ENCODE results near the gene CDH13. TPM values are rescaled to one million over a fixed set of nuclear protein-coding genes. Genes with fewer than 3 reads are reported as not detected.

The CDH13 gene
- total RNA-seq, 1 experiment from 2014 or later = 0.56 TPM

DNA sequence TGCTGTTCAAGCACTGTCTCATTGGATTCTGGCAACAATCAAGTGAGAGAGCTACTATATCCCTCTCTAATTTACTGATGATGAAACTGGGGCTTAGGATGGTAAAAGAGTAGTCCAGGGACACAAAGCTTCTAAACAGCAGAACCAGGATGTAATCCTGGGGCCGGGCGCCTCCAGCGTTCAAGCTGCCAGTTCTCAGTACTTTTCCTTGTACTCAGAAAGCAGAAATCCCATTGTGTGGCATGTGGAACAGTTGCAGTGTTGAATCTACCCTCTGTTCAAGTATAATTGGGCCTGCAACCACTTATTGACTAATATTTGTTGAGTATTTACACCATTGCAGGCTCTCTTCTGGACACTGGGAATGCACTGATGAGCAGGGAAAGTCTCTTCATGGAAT, 14.5 kb upstream of the CDH13 start:
- no peak overlapping the region for H3K9ac ChIP-seq (ENCODE audit: low read length)
- no peaks in the 10 kb centered on the region for H4K20me1 ChIP-seq (ENCODE audit: insufficient read depth, low read depth, low read length)
- H3K27ac ChIP-seq (ENCODE audit: low read length) = no peak overlapping the region
- DNase-seq = no peak
- H3K9me3 ChIP-seq (ENCODE audit: low read length) = no peaks in the 10 kb centered on the region
- H3K36me3 ChIP-seq (ENCODE audit: insufficient read depth, low read length) = no peaks in the 10 kb centered on the region
- no peaks in the 10 kb centered on the region for H3K4me1 ChIP-seq (ENCODE audit: low read length)
- no peaks in the 10 kb centered on the region for H3K9me2 ChIP-seq (replicated peaks; ENCODE audit: insufficient read depth, low read length)
- no peak overlapping the region for H3K4me3 ChIP-seq (ENCODE audit: low read length)
- H3K79me2 ChIP-seq (ENCODE audit: low read length) = no peaks in the 10 kb centered on the region
- no peak overlapping the region for H3K4me2 ChIP-seq (ENCODE audit: low read depth, low read length, poor library complexity, severe bottlenecking)
- H2AFZ ChIP-seq (ENCODE audit: low read length) = no peak overlapping the region
- H3K27me3 ChIP-seq (ENCODE audit: low read length) = no peaks in the 10 kb centered on the region

DNA sequence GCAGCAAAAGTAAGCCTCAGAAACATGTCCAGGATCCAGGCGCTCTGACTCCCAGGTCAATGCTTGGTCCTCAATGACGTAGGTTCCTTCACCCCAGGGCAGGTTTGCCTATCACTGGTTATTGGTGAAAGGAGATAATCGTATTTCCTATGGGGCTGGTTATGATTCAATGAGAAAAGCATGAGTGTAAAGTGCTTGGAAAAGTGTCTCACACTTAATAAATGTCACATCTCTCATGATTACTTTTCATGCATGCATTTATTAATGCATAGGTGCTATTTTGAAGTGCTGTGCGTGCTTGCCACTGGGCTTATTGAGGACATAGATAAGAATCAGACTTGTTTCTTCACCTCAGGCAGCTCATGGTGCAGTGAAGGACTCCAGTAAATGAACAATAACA, 10.4 kb upstream of the CDH13 start:
- H3K4me2 ChIP-seq (ENCODE audit: low read depth, low read length, poor library complexity, severe bottlenecking) = no peak overlapping the region
- H3K4me1 ChIP-seq (ENCODE audit: low read length) = no peaks in the 10 kb centered on the region
- no peak for DNase-seq

DNA sequence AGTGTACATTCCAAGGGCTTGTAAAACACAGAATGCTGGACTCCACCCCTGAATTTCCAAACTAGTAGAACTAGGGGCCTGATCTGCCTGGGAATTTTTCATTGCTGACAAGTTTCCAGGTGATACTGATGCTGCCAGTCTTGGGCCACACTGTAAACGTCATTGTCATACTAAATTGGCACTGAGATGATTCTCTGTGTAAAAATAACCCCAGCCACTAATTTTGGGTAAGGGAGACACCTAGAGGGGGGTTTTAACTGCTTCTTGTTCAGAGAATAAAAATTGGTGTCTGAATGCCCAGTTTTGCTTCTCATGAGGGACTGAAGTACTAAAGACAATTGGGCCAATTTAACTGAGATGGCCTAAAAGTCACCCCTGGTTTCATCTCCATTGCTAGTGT, 5.0 kb upstream of the CDH13 start:
- DNase-seq = peak; percentile 52
- Histone ChIP-seq H3K9me2 (replicated peaks; ENCODE audit: insufficient read depth, low read length) (no peaks in the 10 kb centered on the region), H3K4me1 (ENCODE audit: low read length) (no peaks in the 10 kb centered on the region), H2AFZ (ENCODE audit: low read length) (no peak overlapping the region), H3K9ac (ENCODE audit: low read length) (no peak overlapping the region), H3K36me3 (ENCODE audit: insufficient read depth, low read length) (no peaks in the 10 kb centered on the region), H3K27ac (ENCODE audit: low read length) (no peak overlapping the region), H4K20me1 (ENCODE audit: insufficient read depth, low read depth, low read length) (no peaks in the 10 kb centered on the region), H3K79me2 (ENCODE audit: low read length) (no peaks in the 10 kb centered on the region), H3K4me3 (ENCODE audit: low read length) (no peak overlapping the region), H3K4me2 (ENCODE audit: low read depth, low read length, poor library complexity, severe bottlenecking) (no peak overlapping the region), H3K9me3 (ENCODE audit: low read length) (no peaks in the 10 kb centered on the region), H3K27me3 (ENCODE audit: low read length) (no peaks in the 10 kb centered on the region)

More for the DNA sequence above, 10.4 kb upstream of the CDH13 start:
- no peaks in the 10 kb centered on the region for H4K20me1 ChIP-seq (ENCODE audit: insufficient read depth, low read depth, low read length)
- no peak overlapping the region for H3K9ac ChIP-seq (ENCODE audit: low read length)
- no peak overlapping the region for H3K4me3 ChIP-seq (ENCODE audit: low read length)
- no peaks in the 10 kb centered on the region for H3K9me3 ChIP-seq (ENCODE audit: low read length)
- H2AFZ ChIP-seq (ENCODE audit: low read length) = no peak overlapping the region
- H3K36me3 ChIP-seq (ENCODE audit: insufficient read depth, low read length) = no peaks in the 10 kb centered on the region
- H3K9me2 ChIP-seq (replicated peaks; ENCODE audit: insufficient read depth, low read length) = no peaks in the 10 kb centered on the region
- H3K27me3 ChIP-seq (ENCODE audit: low read length) = no peaks in the 10 kb centered on the region
- no peaks in the 10 kb centered on the region for H3K79me2 ChIP-seq (ENCODE audit: low read length)
- no peak overlapping the region for H3K27ac ChIP-seq (ENCODE audit: low read length)

DNA sequence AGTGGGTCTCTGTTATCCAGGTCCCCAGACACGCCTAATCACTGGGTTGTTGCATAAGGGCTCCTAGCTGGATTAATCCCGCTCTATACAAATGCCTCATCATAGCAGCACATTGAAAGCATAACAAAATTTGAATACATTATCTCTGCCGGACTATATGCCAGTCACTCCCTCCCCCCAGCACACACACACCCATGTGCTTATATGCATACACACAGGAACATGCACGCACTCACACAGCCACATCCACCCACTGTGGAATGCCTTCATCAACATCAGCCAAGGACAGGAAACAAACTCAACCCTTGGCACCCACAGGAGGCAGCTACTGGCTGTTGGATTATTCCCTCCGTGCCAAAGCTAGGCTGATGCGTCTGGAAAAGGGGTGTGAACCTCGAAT, 3.5 kb upstream of the CDH13 start:
- Histone ChIP-seq H3K36me3 (ENCODE audit: insufficient read depth, low read length) (no peaks in the 10 kb centered on the region), H3K9me2 (replicated peaks; ENCODE audit: insufficient read depth, low read length) (no peaks in the 10 kb centered on the region), H4K20me1 (ENCODE audit: insufficient read depth, low read depth, low read length) (no peaks in the 10 kb centered on the region), H3K4me3 (ENCODE audit: low read length) (no peak overlapping the region), H3K4me2 (ENCODE audit: low read depth, low read length, poor library complexity, severe bottlenecking) (no peak overlapping the region), H2AFZ (ENCODE audit: low read length) (no peak overlapping the region), H3K9ac (ENCODE audit: low read length) (no peak overlapping the region), H3K27me3 (ENCODE audit: low read length) (no peaks in the 10 kb centered on the region), H3K4me1 (ENCODE audit: low read length) (no peaks in the 10 kb centered on the region), H3K79me2 (ENCODE audit: low read length) (no peaks in the 10 kb centered on the region), H3K9me3 (ENCODE audit: low read length) (no peaks in the 10 kb centered on the region), H3K27ac (ENCODE audit: low read length) (no peak overlapping the region)
- no peak for DNase-seq

DNA sequence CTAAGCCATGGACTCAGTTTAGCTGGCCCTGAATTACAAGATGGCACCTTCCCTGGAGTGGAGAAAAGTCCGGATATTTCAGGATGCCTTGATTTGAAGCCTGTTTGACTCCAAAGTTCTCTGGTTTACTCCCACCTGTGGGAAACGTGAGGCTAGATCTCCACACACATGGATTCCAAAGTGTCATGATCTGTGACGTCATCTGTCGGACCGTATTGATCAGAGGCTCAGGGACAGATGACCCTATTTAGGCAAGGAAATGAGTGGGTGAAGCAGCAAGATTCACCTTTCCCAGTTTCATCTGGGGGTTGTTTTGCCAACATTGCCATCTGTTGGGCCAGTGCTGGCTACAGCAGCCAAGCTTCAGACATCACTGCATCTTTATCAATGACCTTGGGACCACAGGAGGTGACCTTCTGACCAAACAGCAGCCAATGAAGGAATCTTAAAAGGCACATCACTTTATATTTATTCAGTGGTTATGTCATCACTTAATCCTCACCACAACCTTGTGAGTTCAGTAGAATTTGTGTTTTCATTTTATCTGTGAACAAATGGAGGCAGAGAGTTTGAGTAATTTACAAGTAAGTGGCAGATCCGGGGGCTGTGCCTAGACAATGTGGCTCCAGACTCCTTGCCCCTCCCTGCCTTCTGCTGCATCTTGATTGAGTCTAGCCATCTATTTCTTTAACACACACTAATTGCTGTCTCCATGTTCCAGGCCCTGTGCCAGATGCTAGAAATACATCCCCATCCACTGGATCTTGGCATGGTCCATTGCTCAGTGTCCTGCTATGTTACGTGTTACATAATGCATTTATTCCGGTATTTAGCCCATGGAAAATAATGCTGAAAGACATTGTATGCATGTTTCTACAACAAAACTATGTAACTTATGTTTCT, 1.5 kb upstream of the CDH13 start:
- DNase-seq = no peak
- Histone ChIP-seq H3K27ac (ENCODE audit: low read length) (no peak overlapping the region), H3K27me3 (ENCODE audit: low read length) (no peaks in the 10 kb centered on the region), H3K9me2 (replicated peaks; ENCODE audit: insufficient read depth, low read length) (no peaks in the 10 kb centered on the region), H4K20me1 (ENCODE audit: insufficient read depth, low read depth, low read length) (no peaks in the 10 kb centered on the region), H3K9ac (ENCODE audit: low read length) (no peak overlapping the region), H3K4me1 (ENCODE audit: low read length) (no peaks in the 10 kb centered on the region), H3K9me3 (ENCODE audit: low read length) (no peaks in the 10 kb centered on the region), H3K36me3 (ENCODE audit: insufficient read depth, low read length) (no peaks in the 10 kb centered on the region), H3K4me2 (ENCODE audit: low read depth, low read length, poor library complexity, severe bottlenecking) (no peak overlapping the region), H3K79me2 (ENCODE audit: low read length) (no peaks in the 10 kb centered on the region), H3K4me3 (ENCODE audit: low read length) (no peak overlapping the region), H2AFZ (ENCODE audit: low read length) (no peak overlapping the region)

DNA sequence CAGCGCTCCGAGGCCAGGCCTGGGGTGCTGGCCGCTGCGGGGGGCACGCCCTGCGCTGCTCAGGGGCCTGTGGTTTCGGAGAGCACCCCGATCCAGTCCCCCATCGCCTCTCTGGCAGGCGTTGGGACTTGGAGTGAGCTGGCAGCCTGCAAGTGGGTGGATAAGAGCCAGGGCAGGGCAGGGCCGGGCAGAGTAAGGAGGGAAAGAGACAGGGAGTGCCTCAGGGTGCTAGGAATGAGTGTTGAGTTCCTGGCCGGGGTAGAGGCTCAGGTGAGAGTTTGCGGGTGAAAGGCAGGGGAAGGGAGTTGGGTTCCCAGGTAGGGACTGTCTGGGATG, 1.3 kb downstream of the CDH13 start:
- Histone ChIP-seq H3K27ac (ENCODE audit: low read length) (no peak overlapping the region), H3K9me2 (replicated peaks; ENCODE audit: insufficient read depth, low read length) (no peaks in the 10 kb centered on the region), H3K9me3 (ENCODE audit: low read length) (no peaks in the 10 kb centered on the region), H3K4me3 (ENCODE audit: low read length) (no peak overlapping the region), H3K4me2 (ENCODE audit: low read depth, low read length, poor library complexity, severe bottlenecking) (no peak overlapping the region), H3K36me3 (ENCODE audit: insufficient read depth, low read length) (no peaks in the 10 kb centered on the region), H3K4me1 (ENCODE audit: low read length) (no peaks in the 10 kb centered on the region), H3K27me3 (ENCODE audit: low read length) (no peaks in the 10 kb centered on the region), H3K9ac (ENCODE audit: low read length) (no peak overlapping the region), H3K79me2 (ENCODE audit: low read length) (no peaks in the 10 kb centered on the region), H2AFZ (ENCODE audit: low read length) (no peak overlapping the region), H4K20me1 (ENCODE audit: insufficient read depth, low read depth, low read length) (no peaks in the 10 kb centered on the region)
- DNase-seq = no peak

DNA sequence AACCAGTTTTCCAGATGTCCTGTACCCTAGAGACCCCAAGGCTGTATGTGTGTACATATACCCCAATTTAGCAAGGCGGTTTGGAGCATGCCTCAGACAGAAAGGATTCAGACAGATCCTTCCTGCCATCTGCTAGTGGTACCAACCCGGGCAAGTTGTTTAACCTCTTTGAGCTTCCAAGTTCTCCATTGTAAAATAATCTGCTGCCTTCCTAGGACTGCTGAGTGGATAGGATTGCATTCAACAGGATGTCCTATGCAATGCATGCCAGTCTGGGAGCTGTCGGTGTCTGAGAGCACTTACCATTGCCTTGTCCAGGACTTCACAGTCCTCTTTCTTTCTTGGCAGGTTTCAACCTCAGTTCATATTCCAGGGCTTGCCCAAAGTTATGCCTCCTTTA, 1.9 kb downstream of the CDH13 start:
- H3K4me1 ChIP-seq (ENCODE audit: low read length) = no peaks in the 10 kb centered on the region
- H3K27ac ChIP-seq (ENCODE audit: low read length) = no peak overlapping the region
- no peaks in the 10 kb centered on the region for H4K20me1 ChIP-seq (ENCODE audit: insufficient read depth, low read depth, low read length)
- no peak overlapping the region for H3K4me2 ChIP-seq (ENCODE audit: low read depth, low read length, poor library complexity, severe bottlenecking)
- H3K79me2 ChIP-seq (ENCODE audit: low read length) = no peaks in the 10 kb centered on the region
- no peaks in the 10 kb centered on the region for H3K9me3 ChIP-seq (ENCODE audit: low read length)
- H3K27me3 ChIP-seq (ENCODE audit: low read length) = no peaks in the 10 kb centered on the region
- H2AFZ ChIP-seq (ENCODE audit: low read length) = no peak overlapping the region
- no peaks in the 10 kb centered on the region for H3K9me2 ChIP-seq (replicated peaks; ENCODE audit: insufficient read depth, low read length)
- no peak overlapping the region for H3K4me3 ChIP-seq (ENCODE audit: low read length)
- no peak overlapping the region for H3K9ac ChIP-seq (ENCODE audit: low read length)
- no peaks in the 10 kb centered on the region for H3K36me3 ChIP-seq (ENCODE audit: insufficient read depth, low read length)
- no peak for DNase-seq

DNA sequence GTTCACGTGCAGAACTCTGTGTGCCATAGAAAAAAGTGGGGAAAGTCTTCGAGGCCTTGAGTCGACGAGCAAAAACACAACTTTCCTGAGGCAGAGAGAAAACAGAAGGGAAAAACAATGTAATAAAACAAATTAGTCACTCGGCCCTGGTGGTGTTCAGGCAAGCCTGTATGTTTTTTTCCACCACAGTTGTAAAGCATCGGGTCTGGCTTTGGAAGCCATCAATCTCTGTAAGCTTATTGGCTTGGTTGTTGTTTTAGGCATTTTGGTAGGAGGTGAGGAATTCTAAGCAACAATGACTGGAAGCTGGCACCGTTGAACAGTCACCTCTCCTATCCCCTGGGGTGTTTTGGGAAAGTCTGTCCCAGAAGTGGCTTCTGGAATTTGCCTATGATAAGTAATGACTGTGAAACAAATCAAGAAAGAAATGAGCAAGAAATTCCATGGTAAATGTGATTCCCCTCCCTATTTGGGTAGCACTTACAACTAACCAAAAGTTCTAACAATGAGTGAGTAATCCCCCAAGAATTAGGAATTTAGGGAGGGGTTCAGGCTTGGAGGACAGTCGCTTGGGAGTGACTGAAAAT, 2.8 kb downstream of the CDH13 start:
- Histone ChIP-seq H3K9me2 (replicated peaks; ENCODE audit: insufficient read depth, low read length) (no peaks in the 10 kb centered on the region), H3K36me3 (ENCODE audit: insufficient read depth, low read length) (no peaks in the 10 kb centered on the region), H3K27ac (ENCODE audit: low read length) (no peak overlapping the region), H3K4me2 (ENCODE audit: low read depth, low read length, poor library complexity, severe bottlenecking) (no peak overlapping the region), H3K27me3 (ENCODE audit: low read length) (no peaks in the 10 kb centered on the region), H3K9ac (ENCODE audit: low read length) (no peak overlapping the region), H3K4me1 (ENCODE audit: low read length) (no peaks in the 10 kb centered on the region), H4K20me1 (ENCODE audit: insufficient read depth, low read depth, low read length) (no peaks in the 10 kb centered on the region), H3K9me3 (ENCODE audit: low read length) (no peaks in the 10 kb centered on the region), H3K4me3 (ENCODE audit: low read length) (no peak overlapping the region), H3K79me2 (ENCODE audit: low read length) (no peaks in the 10 kb centered on the region), H2AFZ (ENCODE audit: low read length) (no peak overlapping the region)
- no peak for DNase-seq
